ENCODE measurements around the gene FUT1.

Gene FUT1

GRCh38 chr19:48745208-48745995 lies 7.0 kb downstream of the FUT1 start:
- no peak for TF ChIP-seq CTCF (conservative IDR thresholded peaks at IDR 0.05; ENCODE audit: low read depth, low read length)
- DNase-seq (ENCODE audit: low read depth): no peak
- H3K4me3 ChIP-seq (ENCODE audit: low read length): peak overlapping the region; percentile 21

GRCh38 chr19:48742096-48742495 lies 10.3 kb downstream of the FUT1 start:
- DNase-seq (ENCODE audit: low read depth): no peak
- no peak for TF ChIP-seq CTCF (conservative IDR thresholded peaks at IDR 0.05; ENCODE audit: low read depth, low read length)
- H3K4me3 ChIP-seq (ENCODE audit: low read length): no peak overlapping the region

- no peak for DNase-seq (ENCODE audit: low read depth)
- H3K4me3 ChIP-seq (ENCODE audit: low read length): no peak overlapping the region
- TF ChIP-seq CTCF (conservative IDR thresholded peaks at IDR 0.05; ENCODE audit: low read depth, low read length): no peak
These were observed 11.1 kb downstream of the FUT1 start for GRCh38 chr19:48741129-48741999.

- TF ChIP-seq CTCF (conservative IDR thresholded peaks at IDR 0.05; ENCODE audit: low read depth, low read length): no peak
- DNase-seq (ENCODE audit: low read depth): no peak
- H3K4me3 ChIP-seq (ENCODE audit: low read length): no peak within 1 kb of the TSS
These were observed 12.1 kb downstream of the FUT1 start, which contains the start of gene RASIP1 for GRCh38 chr19:48740164-48740972. TSS of gene RASIP1 (minus strand) at chr19:48740610. CDS start at chr19:48740282, 328 bp downstream.

GRCh38 chr19:48739404-48740163 lies 12.9 kb downstream of the FUT1 start:
- DNase-seq (ENCODE audit: low read depth): no peak
- no peak overlapping the region for H3K4me3 ChIP-seq (ENCODE audit: low read length)
- no peak for TF ChIP-seq CTCF (conservative IDR thresholded peaks at IDR 0.05; ENCODE audit: low read depth, low read length)

Measured in retinal pigment epithelial cell (primary cell).